Measurements from ENCODE around the gene TMEM120B.
"Not testable (repeated sequence)": the region's sequence is repeated elsewhere in the genome, so short reads cannot be mapped to it uniquely, and the experiment has no call there.

The TMEM120B gene

DNA sequence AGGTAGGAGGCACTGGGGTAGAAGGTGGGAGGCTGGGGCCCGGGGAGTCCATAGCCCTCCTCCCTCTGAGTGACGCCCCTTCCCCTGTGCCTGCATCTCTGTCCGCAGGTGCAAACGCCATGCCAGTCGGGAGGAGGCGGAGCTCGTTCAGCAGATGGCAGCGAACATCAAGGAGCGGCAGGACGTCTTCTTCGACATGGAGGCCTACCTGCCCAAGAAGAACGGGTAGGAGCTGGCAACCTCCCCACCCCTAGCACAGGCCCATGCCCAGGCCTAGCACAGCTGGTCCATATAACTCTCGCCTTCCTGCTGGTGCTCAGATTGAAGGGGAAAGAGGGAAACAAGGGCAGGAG, 35.6 kb downstream of the TMEM120B start:
- peak overlapping the region; percentile 45 for H3K27ac Mint-ChIP-seq
- no peaks in the 10 kb centered on the region for H3K9me3 Mint-ChIP-seq
- H3K36me3 Mint-ChIP-seq (ENCODE audit: low read depth) = peaks cover 42% of the 10 kb centered on the region
- peaks cover 12% of the 10 kb centered on the region for H3K4me1 Mint-ChIP-seq (ENCODE audit: low read depth)
- H3K4me3 Mint-ChIP-seq = no peak overlapping the region
- no peaks in the 10 kb centered on the region for H3K27me3 Mint-ChIP-seq
- DNase-seq = no peak

DNA sequence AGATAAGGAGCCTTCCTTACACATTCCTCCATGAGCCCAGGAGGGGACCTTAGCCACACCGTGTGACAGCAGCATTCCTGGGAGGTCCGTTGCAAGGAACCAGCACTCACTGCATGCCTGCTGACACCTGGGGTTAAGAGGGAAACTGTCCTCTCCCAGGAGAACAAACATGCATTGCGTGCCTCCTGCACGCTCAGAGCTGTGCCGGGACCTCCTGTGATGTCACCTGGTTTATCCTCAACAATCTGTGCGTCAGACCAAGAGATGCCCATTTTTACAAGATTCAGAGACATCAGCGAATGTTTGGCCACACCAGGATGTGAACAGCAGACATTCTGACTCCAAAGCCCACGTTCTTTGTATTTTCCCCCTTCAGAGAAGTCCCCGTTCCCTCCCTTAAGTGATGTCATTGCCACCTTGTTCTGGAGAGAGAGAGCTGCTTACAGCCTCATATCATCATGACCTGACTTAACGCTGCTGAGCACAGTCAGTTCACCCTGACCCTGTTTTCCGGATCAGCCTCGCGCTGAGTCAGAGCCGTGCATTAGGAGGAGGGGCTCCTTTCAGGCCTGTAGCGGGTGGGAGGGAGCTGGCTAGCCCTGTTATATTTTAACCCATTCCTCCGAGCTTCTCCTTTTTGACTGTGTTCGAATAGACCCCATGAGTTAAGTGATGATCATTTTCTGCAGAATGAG, 36.2 kb downstream of the TMEM120B start:
- Mint-ChIP-seq H3K27me3 (no peaks in the 10 kb centered on the region), H3K9me3 (no peaks in the 10 kb centered on the region), H3K4me1 (ENCODE audit: low read depth) (peaks cover 12% of the 10 kb centered on the region), H3K27ac (peak overlapping the region; percentile 45), H3K4me3 (no peak overlapping the region), H3K36me3 (ENCODE audit: low read depth) (peaks cover 43% of the 10 kb centered on the region)
- DNase-seq = no peak

DNA sequence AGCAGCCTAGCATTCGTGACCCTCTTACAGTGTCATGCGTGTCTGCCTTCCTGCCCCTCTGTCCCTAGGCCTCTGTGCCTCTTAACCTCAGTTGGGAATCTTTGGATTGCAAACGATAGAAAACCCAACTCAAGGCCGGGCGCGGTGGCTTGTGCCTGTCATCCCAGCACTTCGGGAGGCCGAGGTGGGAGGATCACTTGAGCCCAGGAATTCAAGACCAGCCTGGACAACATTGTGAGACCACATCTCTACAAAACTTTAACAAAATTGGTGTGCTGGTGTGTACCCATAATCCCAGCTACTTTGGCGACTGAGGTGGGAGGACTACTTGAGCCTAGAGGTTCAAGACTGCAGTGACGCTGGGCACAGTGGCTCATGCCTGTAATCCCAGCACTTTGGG, 36.7 kb downstream of the TMEM120B start:
- Mint-ChIP-seq H3K36me3 (ENCODE audit: low read depth) (peaks cover 43% of the 10 kb centered on the region), H3K4me1 (ENCODE audit: low read depth) (peaks cover 12% of the 10 kb centered on the region), H3K27me3 (no peaks in the 10 kb centered on the region), H3K27ac (peak overlapping the region; percentile 45), H3K4me3 (no peak overlapping the region), H3K9me3 (no peaks in the 10 kb centered on the region)
- no peak for DNase-seq

DNA sequence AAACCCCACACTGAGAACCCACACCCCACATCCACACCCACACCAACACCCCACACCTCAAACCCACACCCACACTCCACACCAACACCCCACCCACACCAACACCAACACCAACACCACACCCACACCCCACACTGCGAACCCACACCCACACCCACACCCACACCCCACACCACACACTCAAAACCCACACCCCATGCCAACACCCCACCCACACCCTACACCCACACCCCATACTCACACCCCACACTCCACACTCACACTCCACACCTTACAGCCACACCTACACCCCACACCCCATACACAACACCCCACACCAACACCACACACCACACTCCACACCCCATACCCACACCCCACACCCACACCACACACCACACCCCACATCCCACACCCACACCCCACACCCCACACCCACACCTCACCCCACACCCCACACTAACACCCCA, 38.0 kb downstream of the TMEM120B start:
- H3K9me3 Mint-ChIP-seq = no peaks in the 10 kb centered on the region
- H3K27ac Mint-ChIP-seq = no peak overlapping the region
- DNase-seq = no peak
- peaks cover 12% of the 10 kb centered on the region for H3K4me1 Mint-ChIP-seq (ENCODE audit: low read depth)
- no peak overlapping the region for H3K4me3 Mint-ChIP-seq
- no peaks in the 10 kb centered on the region for H3K27me3 Mint-ChIP-seq
- H3K36me3 Mint-ChIP-seq (ENCODE audit: low read depth) = peaks cover 40% of the 10 kb centered on the region

DNA sequence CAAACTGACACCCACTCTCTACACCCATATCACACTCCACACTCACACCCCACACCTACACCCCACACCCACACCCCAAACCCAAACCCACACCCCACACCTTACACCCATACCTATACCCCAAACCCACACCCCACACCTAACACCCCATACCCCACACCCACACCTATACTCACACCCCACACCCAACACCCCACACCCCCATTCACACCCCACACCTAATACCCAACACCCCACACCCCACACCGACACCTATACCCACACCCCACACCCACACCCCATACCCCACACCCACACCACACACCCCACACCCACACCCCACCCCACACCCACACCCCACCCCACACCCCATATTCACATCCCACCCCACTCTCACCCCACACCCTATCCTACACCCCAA, 38.5 kb downstream of the TMEM120B start:
- no peaks in the 10 kb centered on the region for H3K9me3 Mint-ChIP-seq
- peaks cover 15% of the 10 kb centered on the region for H3K4me1 Mint-ChIP-seq (ENCODE audit: low read depth)
- no peaks in the 10 kb centered on the region for H3K27me3 Mint-ChIP-seq
- no peak overlapping the region for H3K4me3 Mint-ChIP-seq
- H3K27ac Mint-ChIP-seq = no peak overlapping the region
- no peak for DNase-seq
- H3K36me3 Mint-ChIP-seq (ENCODE audit: low read depth) = peaks cover 40% of the 10 kb centered on the region

DNA sequence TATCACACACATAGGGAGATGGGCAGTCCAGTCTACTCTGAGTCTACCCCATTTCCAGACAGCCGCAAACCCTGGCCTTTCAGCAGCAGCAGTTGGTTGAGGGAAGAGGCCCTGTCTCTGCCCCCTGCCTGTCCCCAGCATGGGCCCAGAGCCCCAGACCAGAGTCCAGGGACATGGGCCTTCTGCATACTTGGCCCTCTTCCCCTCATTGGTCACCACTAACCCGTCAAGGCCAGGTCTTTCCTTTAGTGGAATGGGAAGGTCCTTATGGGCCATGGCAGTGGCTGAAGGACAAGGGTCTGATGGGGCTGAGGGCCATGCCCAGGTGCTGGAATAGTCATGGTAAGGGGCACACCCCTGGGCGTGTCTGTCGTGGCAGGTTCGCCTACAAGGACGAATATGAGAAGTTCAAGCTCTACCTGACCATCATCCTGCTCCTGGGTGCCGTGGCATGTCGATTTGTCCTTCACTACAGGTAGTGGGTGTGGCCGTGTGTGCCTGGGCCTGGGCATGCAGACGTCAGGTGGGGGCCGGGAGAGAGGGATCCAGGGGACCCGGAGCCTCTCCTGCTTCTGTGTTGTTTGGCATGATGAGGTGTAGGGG, 39.3 kb downstream of the TMEM120B start:
- no peak for DNase-seq
- peaks cover 24% of the 10 kb centered on the region for H3K4me1 Mint-ChIP-seq (ENCODE audit: low read depth)
- no peaks in the 10 kb centered on the region for H3K27me3 Mint-ChIP-seq
- H3K9me3 Mint-ChIP-seq = no peaks in the 10 kb centered on the region
- peak overlapping the region; percentile 27 for H3K27ac Mint-ChIP-seq
- peaks cover 48% of the 10 kb centered on the region for H3K36me3 Mint-ChIP-seq (ENCODE audit: low read depth)
- H3K4me3 Mint-ChIP-seq = no peak overlapping the region

DNA sequence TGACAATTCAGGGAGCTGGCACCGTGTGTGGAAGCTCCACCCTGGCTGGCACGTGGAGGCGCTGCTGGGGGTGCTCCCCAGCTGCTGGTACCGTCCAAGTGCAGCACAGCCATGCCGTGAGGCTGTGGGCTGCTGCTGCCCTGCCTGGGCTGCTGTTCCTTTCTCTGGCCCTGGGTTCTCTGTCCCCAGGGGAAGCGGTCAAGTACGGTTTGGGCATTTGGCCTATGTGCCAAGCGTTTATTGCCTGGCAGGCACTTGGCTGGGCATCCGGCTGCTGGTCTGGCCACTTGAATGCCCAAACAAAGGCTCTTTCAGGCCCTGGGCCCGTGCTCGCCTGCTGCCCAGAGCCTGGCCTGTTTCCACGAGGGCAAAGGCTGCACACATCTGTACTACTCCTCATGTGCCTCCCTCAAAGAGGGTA, 41.3 kb downstream of the TMEM120B start:
- no peak for DNase-seq
- Mint-ChIP-seq H3K9me3 (no peaks in the 10 kb centered on the region), H3K4me3 (no peak overlapping the region), H3K36me3 (ENCODE audit: low read depth) (peaks cover 47% of the 10 kb centered on the region), H3K27ac (no peak overlapping the region), H3K4me1 (ENCODE audit: low read depth) (peaks cover 18% of the 10 kb centered on the region), H3K27me3 (no peaks in the 10 kb centered on the region)

DNA sequence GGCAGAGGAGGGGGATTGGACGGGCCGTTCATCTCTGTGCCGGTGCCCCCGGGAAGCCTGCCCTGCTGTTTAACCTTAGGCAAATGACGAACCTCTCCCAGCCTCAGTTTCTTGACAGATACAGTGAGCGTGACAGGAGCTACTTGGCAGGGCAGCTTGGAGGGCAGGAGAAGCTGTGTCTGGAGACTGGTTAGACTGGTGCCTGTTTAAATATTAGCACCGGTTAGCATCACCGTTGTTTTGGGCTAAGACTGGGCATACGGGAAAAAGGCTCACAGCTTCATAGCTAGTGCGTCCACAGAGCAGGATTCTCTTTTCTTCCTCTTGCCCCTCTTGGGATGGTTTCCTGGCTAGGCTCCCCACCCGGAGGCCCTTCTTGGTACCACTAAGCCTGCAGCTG, 42.3 kb downstream of the TMEM120B start:
- H3K27me3 Mint-ChIP-seq = no peaks in the 10 kb centered on the region

DNA sequence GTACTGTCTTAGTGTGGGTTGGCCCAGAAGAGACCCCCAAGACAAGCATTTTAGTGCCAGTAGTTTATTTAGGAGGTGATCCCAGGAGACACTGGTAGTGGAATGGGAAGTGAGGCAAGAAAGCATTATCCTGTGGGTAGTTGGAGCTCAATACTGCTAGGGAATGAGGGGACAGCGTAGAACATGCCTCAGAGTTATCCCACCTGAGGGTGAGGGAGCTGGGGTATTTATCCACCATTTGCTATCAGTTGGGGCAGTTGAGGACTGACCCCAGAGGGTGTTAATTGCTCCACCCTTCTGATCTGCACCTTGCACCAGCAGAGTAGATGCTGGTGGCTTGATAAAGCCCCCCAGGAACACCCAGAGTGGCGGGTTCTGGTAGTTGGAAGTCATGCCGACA, 43.0 kb downstream of the TMEM120B start:
- no peaks in the 10 kb centered on the region for H3K9me3 Mint-ChIP-seq
- H3K27ac Mint-ChIP-seq = no peak overlapping the region

More for the DNA sequence above, 42.3 kb downstream of the TMEM120B start:
- Mint-ChIP-seq H3K9me3 (no peaks in the 10 kb centered on the region), H3K4me1 (ENCODE audit: low read depth) (peaks cover 12% of the 10 kb centered on the region), H3K27ac (no peak overlapping the region), H3K36me3 (ENCODE audit: low read depth) (peaks cover 40% of the 10 kb centered on the region), H3K4me3 (no peak overlapping the region)
- DNase-seq = no peak

DNA sequence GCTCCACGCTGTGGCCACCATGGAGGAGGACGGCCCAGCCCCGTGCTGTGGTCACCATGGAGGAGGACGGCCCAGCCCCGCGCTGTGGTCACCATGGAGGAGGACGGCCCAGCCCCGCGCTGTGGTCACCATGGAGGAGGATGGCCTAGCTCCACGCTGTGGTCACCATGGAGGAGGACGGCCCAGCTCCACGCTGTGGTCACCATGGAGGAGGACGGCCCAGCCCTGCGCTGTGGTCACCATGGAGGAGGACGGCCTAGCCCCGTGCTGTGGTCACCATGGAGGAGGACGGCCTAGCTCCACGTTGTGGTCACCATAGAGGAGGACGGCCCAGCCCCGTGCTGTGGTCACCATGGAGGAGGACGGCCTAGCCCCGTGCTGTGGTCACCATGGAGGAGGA, 46.0 kb downstream of the TMEM120B start:
- not testable (repeated sequence) for H3K27ac Mint-ChIP-seq, DNase-seq

More for the DNA sequence above, 43.0 kb downstream of the TMEM120B start:
- H3K4me3 Mint-ChIP-seq = no peak overlapping the region
- peaks cover 12% of the 10 kb centered on the region for H3K4me1 Mint-ChIP-seq (ENCODE audit: low read depth)
- DNase-seq = no peak
- H3K27me3 Mint-ChIP-seq = no peaks in the 10 kb centered on the region
- peaks cover 39% of the 10 kb centered on the region for H3K36me3 Mint-ChIP-seq (ENCODE audit: low read depth)

DNA sequence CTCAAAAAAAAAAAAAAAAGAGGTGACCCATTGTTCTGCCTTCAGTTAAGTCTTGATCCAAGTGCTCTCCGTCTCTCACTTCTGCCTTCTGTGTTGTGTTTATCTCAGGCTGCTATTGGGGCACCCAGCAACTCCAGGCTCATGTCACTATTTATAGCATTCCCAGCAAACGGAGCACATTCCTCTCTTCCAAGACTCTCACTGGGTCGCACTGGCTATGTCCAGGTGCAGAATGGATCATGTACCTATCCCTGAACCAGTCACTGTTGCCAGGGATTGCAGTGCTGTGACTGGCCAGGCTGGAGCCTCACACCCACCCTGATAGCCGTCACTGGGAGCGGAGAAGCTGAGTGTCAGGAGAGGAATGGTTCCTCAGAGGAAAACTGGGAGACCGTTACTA, 49.7 kb downstream of the TMEM120B start:
- DNase-seq = no peak
- Mint-ChIP-seq H3K36me3 (ENCODE audit: low read depth) (peaks cover 27% of the 10 kb centered on the region), H3K9me3 (no peaks in the 10 kb centered on the region), H3K4me1 (ENCODE audit: low read depth) (no peaks in the 10 kb centered on the region), H3K4me3 (no peak overlapping the region), H3K27ac (peak overlapping the region; percentile 2), H3K27me3 (no peaks in the 10 kb centered on the region)

More for the DNA sequence above, 46.0 kb downstream of the TMEM120B start:
- H3K9me3 Mint-ChIP-seq, H3K4me3 Mint-ChIP-seq, H3K27me3 Mint-ChIP-seq: not testable (repeated sequence)
- Mint-ChIP-seq H3K36me3 (ENCODE audit: low read depth) (peaks cover 28% of the 10 kb centered on the region), H3K4me1 (ENCODE audit: low read depth) (peaks cover 12% of the 10 kb centered on the region)

DNA sequence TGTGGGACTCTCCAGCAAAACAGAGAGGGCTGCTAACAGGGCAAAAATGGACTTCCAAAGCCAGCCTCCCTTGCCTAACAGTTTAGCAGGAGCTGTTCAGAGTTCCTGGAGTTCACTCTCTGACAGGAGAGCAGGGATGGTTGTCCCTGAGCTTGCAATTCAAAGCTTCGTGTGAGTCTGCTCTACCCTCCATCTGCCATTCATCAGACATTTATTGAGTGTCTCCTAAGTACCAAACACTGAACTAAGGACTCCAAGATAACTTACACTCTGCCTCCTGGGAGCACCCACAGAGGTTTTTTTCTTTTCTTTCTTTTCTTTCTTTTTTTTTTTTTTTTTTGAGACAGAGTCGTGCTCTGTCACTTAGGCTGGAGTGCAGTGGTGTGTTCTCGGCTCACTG, 52.3 kb downstream of the TMEM120B start:
- H3K4me1 Mint-ChIP-seq (ENCODE audit: low read depth) = no peaks in the 10 kb centered on the region
- no peak overlapping the region for H3K4me3 Mint-ChIP-seq
- H3K36me3 Mint-ChIP-seq (ENCODE audit: low read depth) = peaks cover 28% of the 10 kb centered on the region
- no peaks in the 10 kb centered on the region for H3K27me3 Mint-ChIP-seq
- no peak for DNase-seq
- no peaks in the 10 kb centered on the region for H3K9me3 Mint-ChIP-seq
- no peak overlapping the region for H3K27ac Mint-ChIP-seq

DNA sequence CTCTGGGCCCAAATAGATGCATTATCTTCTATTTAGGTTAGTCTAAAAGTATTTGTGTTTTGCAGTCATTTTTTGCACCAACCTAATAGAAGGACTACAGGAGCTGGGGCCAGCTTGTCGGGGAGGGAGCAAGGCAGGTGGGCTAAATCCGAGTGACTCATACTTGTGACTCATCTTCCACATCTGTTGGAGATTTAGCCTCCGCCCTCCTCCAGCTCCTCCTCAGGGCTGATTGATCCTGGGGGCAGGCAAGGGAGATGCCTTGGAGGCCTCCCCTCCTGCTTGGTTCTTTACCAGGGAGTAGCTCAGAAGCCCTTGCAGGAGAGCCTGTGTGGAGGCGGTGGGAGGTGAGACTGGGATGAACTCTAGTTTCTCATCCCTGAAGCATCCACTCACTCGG, 53.0 kb downstream of the TMEM120B start:
- no peaks in the 10 kb centered on the region for H3K27me3 Mint-ChIP-seq
- H3K27ac Mint-ChIP-seq = no peak overlapping the region

DNA sequence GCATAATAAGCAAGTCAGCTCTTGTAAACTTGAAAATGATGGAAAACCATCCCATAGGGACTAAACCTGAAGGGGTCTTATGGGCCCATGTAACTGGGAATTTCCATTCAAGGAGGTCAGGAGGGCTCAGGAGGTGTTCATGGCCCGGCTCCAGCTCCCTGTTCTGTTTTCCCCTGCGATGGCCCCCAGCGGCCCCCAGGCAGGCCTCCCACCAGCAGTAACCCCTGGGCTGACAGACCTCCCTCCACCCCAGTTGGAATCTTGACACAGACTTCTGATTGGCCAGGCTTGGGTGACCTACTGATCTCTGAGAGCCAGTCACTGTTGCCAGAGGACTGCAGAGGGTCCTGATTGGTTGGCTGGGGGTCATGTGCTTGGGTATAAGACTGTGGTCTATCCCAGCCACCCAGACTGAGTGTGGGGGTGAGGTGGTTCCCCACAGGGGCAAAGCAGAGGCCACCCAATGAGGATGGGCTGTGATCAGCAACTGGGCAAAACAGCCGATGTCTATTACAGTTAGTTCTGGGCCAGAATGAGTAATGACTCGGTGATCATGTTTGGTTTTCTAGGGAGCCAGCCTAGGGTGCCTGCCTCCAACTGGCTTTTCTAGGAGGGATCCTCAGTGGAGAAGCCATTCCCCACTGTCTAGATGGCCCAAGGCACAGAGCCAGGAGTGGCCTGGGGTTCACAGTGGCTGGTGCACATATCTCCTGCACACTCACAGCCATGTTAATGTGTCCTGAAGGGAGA, 53.9 kb downstream of the TMEM120B start:
- H3K27ac Mint-ChIP-seq = no peak overlapping the region
- no peak overlapping the region for H3K4me3 Mint-ChIP-seq
- DNase-seq = no peak
- no peaks in the 10 kb centered on the region for H3K9me3 Mint-ChIP-seq
- no peaks in the 10 kb centered on the region for H3K27me3 Mint-ChIP-seq
- no peaks in the 10 kb centered on the region for H3K4me1 Mint-ChIP-seq (ENCODE audit: low read depth)
- H3K36me3 Mint-ChIP-seq (ENCODE audit: low read depth) = peaks cover 26% of the 10 kb centered on the region

More for the DNA sequence above, 53.0 kb downstream of the TMEM120B start:
- Mint-ChIP-seq H3K36me3 (ENCODE audit: low read depth) (peaks cover 26% of the 10 kb centered on the region), H3K4me3 (no peak overlapping the region), H3K4me1 (ENCODE audit: low read depth) (no peaks in the 10 kb centered on the region), H3K9me3 (no peaks in the 10 kb centered on the region)
- DNase-seq = no peak

DNA sequence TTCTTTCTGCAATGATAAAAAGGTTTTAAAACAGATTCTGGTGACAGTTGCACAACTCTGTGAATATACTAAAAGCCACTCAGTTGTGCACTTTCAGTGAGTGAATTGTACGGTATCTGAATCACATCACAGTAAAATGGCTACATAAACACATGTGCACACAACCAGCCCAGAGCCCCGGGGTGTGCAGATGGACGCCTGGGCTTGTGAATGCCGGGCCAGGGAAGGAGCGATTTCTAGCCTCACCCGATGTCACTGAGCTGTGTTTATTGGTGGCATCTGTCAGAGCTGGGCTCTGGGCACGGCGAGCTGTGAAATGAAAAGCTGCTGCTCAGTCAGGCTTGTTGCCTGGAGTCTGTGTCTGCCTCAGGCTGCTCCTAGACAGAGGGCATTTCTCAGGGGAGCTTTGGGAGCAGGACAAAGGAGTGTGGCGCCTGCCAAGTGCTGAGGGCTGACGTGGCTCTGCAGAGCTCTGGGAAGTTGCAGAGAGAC, 55.0 kb downstream of the TMEM120B start:
- Mint-ChIP-seq H3K36me3 (ENCODE audit: low read depth) (peaks cover 23% of the 10 kb centered on the region), H3K27ac (no peak overlapping the region), H3K4me1 (ENCODE audit: low read depth) (peaks cover under 1% of the 10 kb centered on the region), H3K4me3 (no peak overlapping the region), H3K27me3 (no peaks in the 10 kb centered on the region), H3K9me3 (no peaks in the 10 kb centered on the region)
- DNase-seq = no peak
